ACC112 (cell line): ENCODE results near the gene KIAA0319L.

Experiments used
- H2AFZ ChIP-seq: fragments of 200-600 bp; sonication (generic); one replicate; pipeline ENCODE4 v1.6.0; 2017; ENCODE audit warnings: antibody characterized with exemption, low read length; ENCODE audit not compliant: unreplicated experiment
- H3K27ac ChIP-seq: fragments of 200-600 bp; sonication (generic); 2 replicates; pipeline ENCODE4 v1.5.1; 2014; ENCODE audit warnings: low read depth, mild to moderate bottlenecking, antibody characterized with exemption, low read length, moderate library complexity
- H3K27me3 ChIP-seq: fragments of 200-600 bp; sonication (generic); 2 replicates; pipeline ENCODE4 v1.6.1; 2014; ENCODE audit warnings: mild to moderate bottlenecking, antibody characterized with exemption, low read length, moderate library complexity, mixed read lengths; ENCODE audit not compliant: insufficient read depth
- H3K36me3 ChIP-seq: fragments of 200-600 bp; sonication (generic); 2 replicates; pipeline ENCODE4 v1.6.1; 2016; ENCODE audit warnings: mild to moderate bottlenecking, antibody characterized with exemption, low read length, moderate library complexity, mixed read lengths; ENCODE audit not compliant: insufficient read depth
- H3K4me1 ChIP-seq: fragments of 200-600 bp; sonication (generic); one replicate; pipeline ENCODE4 v1.6.1; 2016; ENCODE audit warnings: low read length, mixed read lengths; ENCODE audit not compliant: insufficient read depth, unreplicated experiment, control insufficient read depth
- H3K4me3 ChIP-seq: fragments of 200-600 bp; sonication (generic); 2 replicates; pipeline ENCODE4 v1.5.1; 2014; ENCODE audit warnings: mild to moderate bottlenecking, low read depth, low read length
- H3K79me2 ChIP-seq: fragments of 200-600 bp; sonication (generic); one replicate; pipeline ENCODE4 v1.6.0; 2016; ENCODE audit warnings: low read length; ENCODE audit not compliant: control insufficient read depth, unreplicated experiment, insufficient read depth

Gene KIAA0319L

GRCh38 chr1:35561972-35562680 lies 4.9 kb upstream of the KIAA0319L start:
- Histone ChIP-seq H3K79me2 (peaks cover 12% of the 10 kb centered on the region), H2AFZ (no peak overlapping the region), H3K27me3 (no peaks in the 10 kb centered on the region), H3K4me1 (peaks cover 10% of the 10 kb centered on the region), H3K36me3 (no peaks in the 10 kb centered on the region; the same call in 1 of the 2 replicates), H3K27ac (no peak overlapping the region), H3K4me3 (no peak overlapping the region)

- H3K4me3 ChIP-seq: no peak overlapping the region
- H3K27me3 ChIP-seq: no peaks in the 10 kb centered on the region
- no peak overlapping the region for H2AFZ ChIP-seq
- peaks cover 16% of the 10 kb centered on the region for H3K79me2 ChIP-seq
- no peaks in the 10 kb centered on the region; the same call in 1 of the 2 replicates for H3K36me3 ChIP-seq
- peaks cover 12% of the 10 kb centered on the region for H3K4me1 ChIP-seq
- H3K27ac ChIP-seq: no peak overlapping the region
These were observed 4.2 kb upstream of the KIAA0319L start for GRCh38 chr1:35561297-35561971.

GRCh38 chr1:35560256-35561225 lies 3.3 kb upstream of the KIAA0319L start:
- Histone ChIP-seq H3K27me3 (no peaks in the 10 kb centered on the region), H2AFZ (no peak overlapping the region), H3K4me1 (peaks cover 21% of the 10 kb centered on the region), H3K4me3 (no peak overlapping the region), H3K36me3 (no peaks in the 10 kb centered on the region; the same call in 1 of the 2 replicates), H3K27ac (no peak overlapping the region), H3K79me2 (peaks cover 21% of the 10 kb centered on the region)

GRCh38 chr1:35559317-35559944 lies 2.2 kb upstream of the KIAA0319L start:
- H2AFZ ChIP-seq: no peak overlapping the region
- H3K4me1 ChIP-seq: peaks cover 32% of the 10 kb centered on the region
- H3K27ac ChIP-seq: no peak overlapping the region
- H3K4me3 ChIP-seq: peak overlapping the region; percentile 94
- no peaks in the 10 kb centered on the region; the same call in 1 of the 2 replicates for H3K36me3 ChIP-seq
- no peaks in the 10 kb centered on the region for H3K27me3 ChIP-seq
- peaks cover 31% of the 10 kb centered on the region for H3K79me2 ChIP-seq

- no peaks in the 10 kb centered on the region for H3K27me3 ChIP-seq
- peaks cover 38% of the 10 kb centered on the region for H3K4me1 ChIP-seq
- no peaks in the 10 kb centered on the region; the same call in 1 of the 2 replicates for H3K36me3 ChIP-seq
- peak overlapping the region; percentile 94 for H3K4me3 ChIP-seq
- H3K27ac ChIP-seq: no peak overlapping the region
- peaks cover 35% of the 10 kb centered on the region for H3K79me2 ChIP-seq
- no peak overlapping the region for H2AFZ ChIP-seq
These were observed 1.4 kb upstream of the KIAA0319L start for GRCh38 chr1:35558374-35559316.

GRCh38 chr1:35557611-35558373 lies 589 bp upstream of the KIAA0319L start, which contains the start of gene NCDN:
Gene NCDN (plus strand): TSS chr1:35557799. CDS start chr1:35558191, 392 bp downstream.
- Histone ChIP-seq H2AFZ (peak within 1 kb of the TSS; percentile 60), H3K36me3 (no peaks in the 10 kb centered on the region; the same call in 1 of the 2 replicates), H3K4me1 (peaks cover 39% of the 10 kb centered on the region), H3K27me3 (no peaks in the 10 kb centered on the region), H3K27ac (peak within 1 kb of the TSS; percentile 77), H3K4me3 (peak within 1 kb of the TSS; percentile 94), H3K79me2 (peaks cover 40% of the 10 kb centered on the region)

- H3K36me3 ChIP-seq: peaks cover 7% of the 10 kb centered on the region; the same call in 1 of the 2 replicates
- H2AFZ ChIP-seq: peak overlapping the region; percentile 60
- peak overlapping the region; percentile 77 for H3K27ac ChIP-seq
- H3K4me1 ChIP-seq: peaks cover 39% of the 10 kb centered on the region
- no peaks in the 10 kb centered on the region for H3K27me3 ChIP-seq
- H3K79me2 ChIP-seq: peaks cover 40% of the 10 kb centered on the region
- H3K4me3 ChIP-seq: peak overlapping the region; percentile 94
These were observed 602 bp downstream of the KIAA0319L start for GRCh38 chr1:35556484-35557117.

GRCh38 chr1:35555601-35556477 lies 1.4 kb downstream of the KIAA0319L start:
- peaks cover 40% of the 10 kb centered on the region for H3K79me2 ChIP-seq
- H3K27ac ChIP-seq: peak overlapping the region; percentile 77
- no peak overlapping the region for H2AFZ ChIP-seq
- H3K4me3 ChIP-seq: peak overlapping the region; percentile 94
- H3K27me3 ChIP-seq: no peaks in the 10 kb centered on the region
- peaks cover 36% of the 10 kb centered on the region for H3K4me1 ChIP-seq
- H3K36me3 ChIP-seq: peaks cover 8% of the 10 kb centered on the region; the same call in 1 of the 2 replicates
